ENCODE results near the gene F10.

DNA sequence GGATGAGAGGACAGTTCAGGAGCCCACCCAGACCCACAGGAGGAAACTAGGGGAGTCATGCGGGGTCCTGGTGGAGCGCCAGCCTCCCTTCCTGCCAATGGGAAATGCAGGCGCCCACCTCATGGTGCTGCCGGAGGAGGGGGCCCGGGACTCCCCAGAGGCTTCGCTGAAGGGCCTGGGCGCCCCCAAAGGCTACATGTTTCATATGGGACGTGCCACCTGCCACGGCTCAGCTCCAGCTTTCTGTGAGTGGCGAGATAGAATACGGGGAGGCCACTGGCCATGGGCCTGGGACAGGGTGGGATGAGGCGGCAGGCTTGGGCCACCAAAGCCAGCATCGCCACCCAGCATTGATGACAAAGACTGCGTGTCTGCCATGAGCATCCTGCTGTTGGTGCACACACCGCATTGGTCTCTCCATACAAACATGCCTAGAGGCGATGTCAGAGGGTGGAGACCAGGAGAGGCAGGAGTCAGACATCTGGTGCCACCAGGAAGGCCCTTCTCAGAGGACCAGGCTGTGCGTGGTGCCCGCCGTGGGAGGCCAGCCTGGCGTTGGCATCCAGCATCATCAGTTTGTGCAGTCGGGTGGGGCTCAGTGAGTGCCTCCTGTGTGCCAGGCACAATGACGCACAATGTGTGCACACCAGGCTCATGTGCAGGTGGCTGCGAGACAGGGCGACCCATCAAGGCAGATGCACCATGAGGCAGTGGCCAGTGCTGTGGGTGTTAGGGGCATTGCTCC, 1.2 kb upstream of the F10 start:
- TF ChIP-seq, protein P1, sequence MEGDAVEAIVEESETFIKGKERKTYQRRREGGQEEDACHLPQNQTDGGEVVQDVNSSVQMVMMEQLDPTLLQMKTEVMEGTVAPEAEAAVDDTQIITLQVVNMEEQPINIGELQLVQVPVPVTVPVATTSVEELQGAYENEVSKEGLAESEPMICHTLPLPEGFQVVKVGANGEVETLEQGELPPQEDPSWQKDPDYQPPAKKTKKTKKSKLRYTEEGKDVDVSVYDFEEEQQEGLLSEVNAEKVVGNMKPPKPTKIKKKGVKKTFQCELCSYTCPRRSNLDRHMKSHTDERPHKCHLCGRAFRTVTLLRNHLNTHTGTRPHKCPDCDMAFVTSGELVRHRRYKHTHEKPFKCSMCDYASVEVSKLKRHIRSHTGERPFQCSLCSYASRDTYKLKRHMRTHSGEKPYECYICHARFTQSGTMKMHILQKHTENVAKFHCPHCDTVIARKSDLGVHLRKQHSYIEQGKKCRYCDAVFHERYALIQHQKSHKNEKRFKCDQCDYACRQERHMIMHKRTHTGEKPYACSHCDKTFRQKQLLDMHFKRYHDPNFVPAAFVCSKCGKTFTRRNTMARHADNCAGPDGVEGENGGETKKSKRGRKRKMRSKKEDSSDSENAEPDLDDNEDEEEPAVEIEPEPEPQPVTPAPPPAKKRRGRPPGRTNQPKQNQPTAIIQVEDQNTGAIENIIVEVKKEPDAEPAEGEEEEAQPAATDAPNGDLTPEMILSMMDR (conservative IDR thresholded peaks at IDR 0.05; ENCODE audit: low read length): no peak
- no peak for TF ChIP-seq EZH2phosphoT487 (IDR thresholded peaks at IDR 0.05; ENCODE audit: borderline replicate concordance)
